IMR-90 (cell line): ENCODE results near the gene LRAT. TPM values are rescaled to one million over a fixed set of nuclear protein-coding genes. Genes with fewer than 3 reads are reported as not detected.

Experiments used
- ATAC-seq: fragments of 200-7000 bp; cut with Tn5 transposase; 2 replicates; pipeline ENCODE4 v1.9.1; 2020; ENCODE audit warnings: low read depth, mild to moderate bottlenecking, moderate library complexity
- BruUV-seq: library from RNA; stranded (reverse); fragments of 400-500 nt; replicated peaks from 2 replicates; lab custom pipeline; 2021; lab: Mats Ljungman, UMichigan
- CTCF ChIA-PET: fragments of 300-600 bp; formaldehyde crosslinking; extraction: SDS; loops from one replicate; lab custom pipeline; 2021; ENCODE audit warnings: antibody characterized with exemption; lab: Yijun Ruan, JAX
- POLR2A ChIA-PET: fragments of 300-600 bp; sonication (Branson Sonifier 250); formaldehyde crosslinking; loops from one replicate; lab custom pipeline; 2022; ENCODE audit warnings: antibody characterized with exemption; ENCODE audit not compliant: unreplicated experiment; lab: Charles Lee
- DNase-seq: peaks from one replicate; pipeline ENCODE4 v3.0.0; 2013
- H2AFZ ChIP-seq: replicated peaks from 2 replicates; pipeline ENCODE3; 2013; ENCODE audit warnings: low read length, mild to moderate bottlenecking; ENCODE audit not compliant: poor library complexity
- H2AK5ac ChIP-seq: 2 replicates; pipeline ENCODE4 v1.6.1; 2013; ENCODE audit warnings: low read depth, low read length, inconsistent platforms
- H2AK9ac ChIP-seq: replicated peaks from 2 replicates; pipeline ENCODE3; 2013; ENCODE audit warnings: mild to moderate bottlenecking, low read depth, low read length, moderate library complexity; ENCODE audit not compliant: poor library complexity
- H2BK120ac ChIP-seq: 2 replicates; pipeline ENCODE4 v1.6.1; 2013; ENCODE audit warnings: low read depth, low read length, inconsistent platforms
- H2BK15ac ChIP-seq: 3 replicates; pipeline ENCODE4 v1.6.1; 2013; ENCODE audit warnings: low read depth, low read length, inconsistent platforms
- H2BK20ac ChIP-seq: 2 replicates; pipeline ENCODE4 v1.6.1; 2013; ENCODE audit warnings: low read depth, mild to moderate bottlenecking, inconsistent platforms, low read length, moderate library complexity
- H2BK5ac ChIP-seq: 2 replicates; pipeline ENCODE4 v1.6.1; 2013; ENCODE audit warnings: mild to moderate bottlenecking, low read depth, low read length, inconsistent platforms; ENCODE audit not compliant: poor library complexity, severe bottlenecking
- H3K14ac ChIP-seq: replicated peaks from 2 replicates; pipeline ENCODE4 v1.6.1; 2013; ENCODE audit warnings: low read depth, low read length, inconsistent platforms
- H3K18ac ChIP-seq: 2 replicates; pipeline ENCODE4 v1.6.1; 2013; ENCODE audit warnings: low read depth, low read length, control low read depth
- H3K23ac ChIP-seq: 2 replicates; pipeline ENCODE4 v1.6.1; 2013; ENCODE audit warnings: low read depth, low read length, inconsistent platforms
- H3K27ac ChIP-seq: 2 replicates; pipeline ENCODE4 v1.5.1; 2013; ENCODE audit warnings: mild to moderate bottlenecking, control low read depth, low read length; ENCODE audit not compliant: insufficient read depth
- H3K27me3 ChIP-seq: 2 replicates; pipeline ENCODE4 v1.6.1; 2013; ENCODE audit warnings: low read length; ENCODE audit not compliant: control insufficient read depth, insufficient read depth
- H3K36me3 ChIP-seq: 2 replicates; pipeline ENCODE4 v1.6.1; 2013; ENCODE audit warnings: low read length, mixed read lengths; ENCODE audit not compliant: control insufficient read depth, insufficient read depth
- H3K4ac ChIP-seq: 2 replicates; pipeline ENCODE4 v1.6.1; 2013; ENCODE audit warnings: low read depth, low read length, inconsistent platforms
- H3K4me1 ChIP-seq: 2 replicates; pipeline ENCODE4 v1.6.1; 2013; ENCODE audit warnings: low read length, mixed read lengths; ENCODE audit not compliant: control insufficient read depth, insufficient read depth
- H3K4me2 ChIP-seq: 2 replicates; pipeline ENCODE4 v1.6.1; 2013; ENCODE audit warnings: low read depth, mild to moderate bottlenecking, control low read depth, low read length, moderate library complexity
- H3K4me3 ChIP-seq: 2 replicates; pipeline ENCODE4 v1.5.1; 2013; ENCODE audit warnings: low read depth, mild to moderate bottlenecking, control low read depth, low read length, moderate library complexity; ENCODE audit not compliant: insufficient read depth
- H3K56ac ChIP-seq: 2 replicates; pipeline ENCODE4 v1.6.1; 2013; ENCODE audit warnings: low read length, inconsistent platforms; ENCODE audit not compliant: insufficient read depth; ENCODE audit errors: extremely low read depth
- H3K79me1 ChIP-seq, 2 experiments: 2 replicates each; pipeline ENCODE4 v1.6.1; 2013; ENCODE audit warnings: low read length in 2 of 2, inconsistent platforms in 1 of 2, low read depth in 1 of 2
- H3K9ac ChIP-seq: 2 replicates; pipeline ENCODE4 v1.6.1; 2013; ENCODE audit warnings: low read depth, low read length, control low read depth
- H3K9me1 ChIP-seq: 2 replicates; pipeline ENCODE4 v1.6.1; 2013; ENCODE audit warnings: low read length, inconsistent platforms; ENCODE audit not compliant: insufficient read depth
- H3K9me3 ChIP-seq: 2 replicates; pipeline ENCODE4 v1.6.1; 2013; ENCODE audit warnings: low read length; ENCODE audit not compliant: control insufficient read depth, insufficient read depth
- H4K20me1 ChIP-seq: 2 replicates; pipeline ENCODE4 v1.6.1; 2013; ENCODE audit warnings: low read length, inconsistent platforms; ENCODE audit not compliant: insufficient read depth
- H4K5ac ChIP-seq: 2 replicates; pipeline ENCODE4 v1.6.1; 2013; ENCODE audit warnings: mild to moderate bottlenecking, low read depth, low read length, control low read depth
- H4K8ac ChIP-seq, 2 experiments: 2 replicates each; pipeline ENCODE4 v1.6.1; 2013; ENCODE audit warnings: low read depth in 2 of 2, low read length in 2 of 2, control low read depth in 1 of 2, inconsistent platforms in 1 of 2
- H4K91ac ChIP-seq: 2 replicates; pipeline ENCODE4 v1.6.1; 2013; ENCODE audit warnings: low read depth, low read length, inconsistent platforms; ENCODE audit not compliant: insufficient read depth
- BHLHE40 ChIP-seq: fragments of 150-350 bp; IDR thresholded peaks from 2 replicates; pipeline ENCODE4 v1.6.1; 2016; ENCODE audit warnings: mild to moderate bottlenecking, low read depth, low read length
- CEBPB ChIP-seq: IDR thresholded peaks from 2 replicates; pipeline ENCODE4 v1.6.1; 2012; ENCODE audit warnings: low read depth, low read length, improper control_type of control experiment
- CTCF ChIP-seq: conservative IDR thresholded peaks from 2 replicates; pipeline ENCODE4 v1.5.1; 2012; ENCODE audit warnings: mild to moderate bottlenecking, low read depth, low read length, improper control_type of control experiment
- ELK1 ChIP-seq: fragments of 150-350 bp; IDR thresholded peaks from 2 replicates; pipeline ENCODE4 v1.6.1; 2016; ENCODE audit warnings: low read depth, mild to moderate bottlenecking, low read length, moderate library complexity, borderline replicate concordance
- FOS ChIP-seq: fragments of 150-350 bp; IDR thresholded peaks from 2 replicates; pipeline ENCODE4 v1.6.1; 2016; ENCODE audit warnings: low read depth, low read length
- MAZ ChIP-seq: IDR thresholded peaks from 2 replicates; pipeline ENCODE4 v1.6.1; 2012; ENCODE audit warnings: low read depth, mild to moderate bottlenecking, low read length, improper control_type of control experiment, moderate library complexity, borderline replicate concordance
- MXI1 ChIP-seq: IDR thresholded peaks from 2 replicates; pipeline ENCODE4 v1.6.1; 2012; ENCODE audit warnings: low read depth, mild to moderate bottlenecking, low read length, moderate library complexity, borderline replicate concordance
- RAD21 ChIP-seq: IDR thresholded peaks from 2 replicates; pipeline ENCODE4 v1.6.1; 2012; ENCODE audit warnings: low read length, improper control_type of control experiment
- RFX5 ChIP-seq: IDR thresholded peaks from 2 replicates; pipeline ENCODE4 v1.8.0; 2012; ENCODE audit warnings: low read depth, mild to moderate bottlenecking, low read length, moderate library complexity
- USF2 ChIP-seq: fragments of 150-350 bp; IDR thresholded peaks from 2 replicates; pipeline ENCODE4 v1.6.1; 2017; ENCODE audit warnings: mild to moderate bottlenecking, antibody characterized with exemption, low read length, low read depth
- dilution Hi-C: fragments of 300-500 bp; cut with HindIII; formaldehyde crosslinking; loops from one replicate; pipeline ENCODE4 v1.14.3; 2018; ENCODE audit warnings: low sequenced_read_pairs; ENCODE audit not compliant: unreplicated experiment
- in situ Hi-C: fragments of 300-500 bp; cut with MboI; formaldehyde crosslinking; loops from 3 replicates; pipeline ENCODE4 v1.14.3; 2019; ENCODE audit warnings: low sequenced_read_pairs, inconsistent platforms, mixed read lengths
- intact Hi-C: fragments of 100-400 bp; cut with micrococcal nuclease; formaldehyde crosslinking; loops from 2 replicates; pipeline ENCODE4 v1.10.0; 2022
- polyA plus RNA-seq, 3 experiments: library from polyadenylated mRNA; depleted of rRNA; stranded (reverse); fragments of >200 nt; gene quantifications; 2 replicates each; pipeline ENCODE4 v1.2.3, GENCODE V29; 2012; ENCODE audit warnings: low replicate concordance in 1 of 3
- total RNA-seq: library from RNA; depleted of rRNA; stranded (reverse); fragments of >200 nt; gene quantifications from 2 replicates; pipeline ENCODE4 v1.2.3, GENCODE V29; 2012

LRAT gene
- total and polyA plus RNA-seq, 2 of the 4 experiments (the other 2 are of a cell fraction) = under 0.01 to 0.03 TPM

GRCh38 chr4:154731756-154732155 is 12.0 kb upstream of the LRAT start:
- TF ChIP-seq CTCF = no peak
- no peak for TF ChIP-seq RAD21
- no peak for TF ChIP-seq FOS
- TF ChIP-seq RFX5 = no peak
- TF ChIP-seq BHLHE40 = no peak
- no peak for TF ChIP-seq USF2
- no peak for TF ChIP-seq ELK1
- no peak for TF ChIP-seq MXI1
- no peak for TF ChIP-seq CEBPB
- no peak for TF ChIP-seq MAZ
- no peak overlapping the region for H3K27ac ChIP-seq
- no peaks in the 10 kb centered on the region for H3K9me3 ChIP-seq
- no TSS peak for BruUV-seq
- no peaks in the 10 kb centered on the region for H3K4me1 ChIP-seq
- no peak overlapping the region for H2AFZ ChIP-seq
- no peak overlapping the region for H4K5ac ChIP-seq
- no peak overlapping the region for H3K4ac ChIP-seq
- H3K9ac ChIP-seq = no peak overlapping the region
- no peak overlapping the region for H2BK5ac ChIP-seq
- H4K20me1 ChIP-seq = no peaks in the 10 kb centered on the region
- ChIA-PET POLR2A (no interaction called here), CTCF (no interaction called here)
- H3K56ac ChIP-seq = no peak overlapping the region
- ATAC-seq (no peak), DNase-seq (no peak)
- no peak overlapping the region for H3K4me3 ChIP-seq
- no peak overlapping the region for H2BK20ac ChIP-seq
- H3K27me3 ChIP-seq = no peaks in the 10 kb centered on the region
- intact Hi-C loops = no loop called here
- H3K79me1 ChIP-seq = no peaks in the 10 kb centered on the region
- no peak overlapping the region for H3K18ac ChIP-seq
- no peak overlapping the region for H4K91ac ChIP-seq
- H3K14ac ChIP-seq = no peak overlapping the region
- H3K23ac ChIP-seq = no peak overlapping the region
- no peak overlapping the region for H2BK15ac ChIP-seq
- H2AK9ac ChIP-seq = no peak overlapping the region
- H2BK120ac ChIP-seq = no peak overlapping the region
- dilution Hi-C loops = no loop called here
- no peak overlapping the region for H3K4me2 ChIP-seq
- no peaks in the 10 kb centered on the region for H3K36me3 ChIP-seq
- no peak overlapping the region for H4K8ac ChIP-seq
- H2AK5ac ChIP-seq = no peak overlapping the region
- in situ Hi-C loops = no loop called here
- no peaks in the 10 kb centered on the region for H3K9me1 ChIP-seq
